ENCODE measurements around the gene SLC26A11. TPM values are rescaled to one million over a fixed set of nuclear protein-coding genes. Genes with fewer than 3 reads are reported as not detected.
A peak's percentile ranks its signal among the peaks of the same experiment; 100 is the strongest.

SLC26A11 gene
- total RNA-seq, 2 experiments from 2014 or later: 10.1 to 10.6 TPM

DNA sequence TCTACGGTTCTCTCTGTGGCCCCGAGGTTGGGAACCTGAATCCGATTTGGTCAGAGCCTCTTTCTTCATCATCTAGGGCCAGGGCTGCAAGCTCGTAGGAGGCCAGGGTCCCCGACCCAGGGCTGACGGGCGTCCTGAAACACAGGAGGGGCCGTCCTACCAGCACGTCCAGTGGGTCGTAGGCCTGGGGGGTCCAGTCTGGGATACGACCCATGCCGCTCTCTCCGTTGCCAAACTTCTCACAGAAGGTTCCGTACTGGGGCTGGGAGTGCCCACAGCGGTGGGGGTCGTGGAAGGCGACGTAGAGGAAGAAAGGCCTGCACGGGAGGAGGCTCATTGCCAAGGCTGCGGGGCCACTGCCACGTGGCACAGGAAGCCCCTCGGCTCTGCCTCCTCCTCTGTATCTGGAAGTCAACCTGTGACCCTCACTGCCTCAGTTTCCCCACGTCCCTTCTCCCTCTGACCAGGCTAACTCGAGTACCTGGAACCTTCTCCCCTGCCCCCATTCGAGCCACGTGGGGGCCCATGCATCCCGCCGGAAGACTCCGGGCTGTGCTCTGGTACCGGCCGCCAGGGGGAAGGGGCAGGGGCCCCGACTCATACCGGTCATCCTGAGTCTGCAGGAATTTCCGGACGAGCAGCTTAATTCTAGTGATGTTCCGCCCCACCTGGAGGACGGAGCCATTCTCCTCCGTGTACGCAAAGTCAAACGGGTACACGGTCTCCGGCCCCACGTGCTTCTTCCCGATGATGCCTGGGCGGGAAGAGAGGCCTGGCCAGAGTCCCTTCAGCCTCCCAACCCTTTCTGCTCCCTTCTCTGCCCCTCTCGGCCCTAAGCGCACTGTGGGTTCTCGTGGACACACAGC lies 6.0 kb upstream of the SLC26A11 start:
- CTCF ChIA-PET: no interaction called here
- Mint-ChIP-seq H3K9me3 (no peaks in the 10 kb centered on the region), H3K36me3 (peaks cover 28% of the 10 kb centered on the region)

DNA sequence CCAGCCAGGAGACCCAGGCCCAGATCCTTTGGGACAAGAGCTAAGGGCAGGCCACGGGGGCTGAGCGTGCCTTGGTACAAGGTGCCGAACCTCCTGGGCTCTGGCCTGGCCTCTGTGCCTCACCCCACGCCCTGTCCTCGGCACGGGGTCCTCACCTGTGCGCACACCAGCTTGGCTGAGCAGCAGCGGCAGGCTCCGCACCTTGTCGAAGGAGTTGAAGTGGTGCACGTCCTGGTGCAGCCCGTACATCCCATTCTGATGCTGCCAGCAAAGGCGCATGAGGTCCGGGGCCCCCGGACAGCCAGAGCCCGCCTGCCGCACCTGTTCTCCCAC lies 5.4 kb upstream of the SLC26A11 start:
- Mint-ChIP-seq H3K27me3 (no peaks in the 10 kb centered on the region), H3K4me1 (ENCODE audit: low read depth) (peaks cover 26% of the 10 kb centered on the region), H3K9me3 (no peaks in the 10 kb centered on the region), H3K27ac (no peak overlapping the region), H3K4me3 (no peak overlapping the region), H3K36me3 (peaks cover 28% of the 10 kb centered on the region)
- CTCF ChIA-PET: no interaction called here
- DNase-seq: no peak
- intact Hi-C loops (cut with micrococcal nuclease): no loop called here
- POLR2A ChIA-PET: no interaction called here

More for the DNA sequence above, 6.0 kb upstream of the SLC26A11 start:
- intact Hi-C loops (cut with micrococcal nuclease): no loop called here
- Mint-ChIP-seq H3K4me1 (ENCODE audit: low read depth) (peaks cover 24% of the 10 kb centered on the region), H3K4me3 (no peak overlapping the region), H3K27ac (no peak overlapping the region), H3K27me3 (no peaks in the 10 kb centered on the region)
- no peak for DNase-seq
- POLR2A ChIA-PET: no interaction called here

DNA sequence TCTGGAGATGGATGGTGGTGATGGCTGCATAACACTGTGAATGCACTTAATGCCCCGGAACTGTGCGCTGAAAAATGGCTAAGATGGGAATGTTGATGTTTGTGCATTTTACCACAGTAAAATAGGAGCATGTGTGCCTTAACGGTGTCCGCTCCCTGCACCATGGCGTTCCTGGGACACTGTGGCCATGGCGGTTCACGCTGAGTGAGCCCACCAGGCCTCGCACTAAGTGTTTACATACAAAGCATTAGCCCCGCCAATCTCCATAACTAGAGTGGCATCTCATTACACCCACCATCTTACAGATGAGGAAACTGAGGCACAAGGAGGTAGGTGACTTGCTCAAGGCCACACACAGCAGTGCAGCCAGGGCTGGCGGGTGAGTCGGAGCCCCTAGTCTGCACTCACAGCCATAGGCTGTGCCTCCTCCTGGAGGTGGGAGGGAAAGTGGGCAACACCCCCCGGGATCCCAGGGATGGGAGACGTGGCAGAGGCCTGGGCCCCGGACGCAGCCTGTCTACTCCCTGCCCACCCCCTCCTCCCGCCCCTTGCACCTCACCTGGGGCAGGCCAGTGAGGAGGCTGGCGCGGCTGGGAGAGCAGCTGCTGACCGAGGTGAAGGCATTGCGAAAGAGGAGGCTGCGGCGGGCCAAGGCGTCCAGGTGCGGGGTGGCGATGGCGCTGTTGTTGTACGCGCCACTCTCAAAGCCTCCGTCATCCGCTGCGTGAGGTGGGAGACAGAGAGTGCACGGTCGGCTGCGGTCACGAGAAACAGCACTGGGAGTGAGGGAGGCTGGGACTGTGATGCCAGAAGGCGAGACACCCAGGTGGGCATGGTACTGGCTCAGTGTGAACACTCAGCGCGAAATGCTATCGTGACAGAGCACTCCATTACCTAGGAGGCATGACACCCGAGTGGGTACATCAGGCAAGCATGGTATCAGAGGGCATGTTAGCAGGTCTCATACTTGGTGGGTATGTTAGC lies 3.5 kb upstream of the SLC26A11 start:
- POLR2A ChIA-PET: interaction anchor here (0.6 kb wide), 1 partner anchor 18 kb away, joined by 3 read pairs; no protein-coding TSS in a partner anchor
- no peaks in the 10 kb centered on the region for H3K27me3 Mint-ChIP-seq
- CTCF ChIA-PET: no interaction called here
- intact Hi-C loops (cut with micrococcal nuclease): no loop called here
- DNase-seq: no peak
- no peak overlapping the region for H3K4me3 Mint-ChIP-seq
- no peak overlapping the region for H3K27ac Mint-ChIP-seq
- H3K36me3 Mint-ChIP-seq: peaks cover 21% of the 10 kb centered on the region
- H3K4me1 Mint-ChIP-seq (ENCODE audit: low read depth): peaks cover 33% of the 10 kb centered on the region
- no peaks in the 10 kb centered on the region for H3K9me3 Mint-ChIP-seq

DNA sequence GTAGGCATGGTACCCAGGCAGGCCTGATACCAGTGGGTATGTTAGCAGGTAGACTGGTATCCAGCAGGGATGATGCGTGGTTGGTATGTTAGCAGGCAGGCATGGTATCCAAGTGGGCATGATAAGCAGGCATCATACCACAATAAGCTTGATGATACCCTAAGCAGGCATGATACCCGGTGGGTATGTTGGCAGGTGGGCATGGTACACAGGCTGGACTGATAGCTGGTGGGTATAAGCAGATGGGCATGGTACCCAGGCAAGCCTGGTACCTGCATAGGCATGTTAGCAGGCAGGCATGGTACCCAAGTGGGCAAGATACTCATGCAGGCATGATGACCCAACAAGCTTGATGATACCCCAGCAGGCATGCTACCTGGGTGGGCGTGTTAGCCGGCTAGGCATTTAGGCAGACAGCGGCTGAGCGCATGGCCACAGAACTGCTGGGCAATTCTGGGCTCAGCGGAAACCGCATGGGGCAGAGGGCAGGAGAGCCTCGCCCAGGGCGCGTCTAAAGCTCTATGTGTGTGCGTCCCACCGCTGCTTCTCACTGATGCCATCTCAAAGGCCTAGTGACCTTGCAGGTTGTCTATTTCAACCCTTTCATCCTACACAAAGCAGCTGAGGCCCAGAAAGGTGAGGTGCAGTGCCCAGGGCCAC lies 2.4 kb upstream of the SLC26A11 start:
- Mint-ChIP-seq H3K27me3 (no peaks in the 10 kb centered on the region), H3K4me1 (ENCODE audit: low read depth) (peaks cover 33% of the 10 kb centered on the region), H3K36me3 (peaks cover 18% of the 10 kb centered on the region), H3K27ac (peak overlapping the region; percentile 20), H3K9me3 (no peaks in the 10 kb centered on the region), H3K4me3 (no peak overlapping the region)
- intact Hi-C loops (cut with micrococcal nuclease): loop anchor here (2.0 kb wide), 1 partner anchor 45 kb away; no protein-coding TSS in a partner anchor
- POLR2A ChIA-PET: interaction anchor here (0.6 kb wide), 1 partner anchor 17 kb away, joined by 3 read pairs; no protein-coding TSS in a partner anchor
- CTCF ChIA-PET: interaction anchor here (0.8 to 2.2 kb wide), 4 partner anchors 14 to 116 kb away, joined by 3 to 7 read pairs (median 4); partner anchors contain the start of gene GAA
- no peak for DNase-seq

DNA sequence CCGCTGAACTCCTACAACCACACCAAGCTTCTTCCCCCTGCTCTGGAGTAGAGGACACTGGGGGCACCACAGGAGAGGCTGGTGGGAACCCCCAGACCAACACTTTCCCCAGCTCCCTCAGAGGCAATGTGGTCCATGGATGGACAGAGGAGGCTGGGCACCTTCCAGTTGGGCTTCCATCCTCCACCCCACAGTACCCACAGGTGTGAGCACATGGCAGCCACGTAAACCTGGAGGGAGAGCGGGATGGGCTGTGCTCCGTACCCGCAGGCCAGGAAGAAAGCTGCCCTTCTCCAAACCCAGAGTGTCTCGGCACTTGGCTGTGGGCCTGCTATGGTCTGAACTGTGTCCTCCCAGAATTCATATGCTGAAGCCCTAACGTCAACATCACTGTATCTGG lies 1.8 kb upstream of the SLC26A11 start:
- no peaks in the 10 kb centered on the region for H3K27me3 Mint-ChIP-seq
- ChIA-PET CTCF (interaction anchor here (0.8 to 2.2 kb wide), 3 partner anchors 34 to 117 kb away, joined by 3 to 7 read pairs (median 5); partner anchors contain the start of gene GAA), POLR2A (no interaction called here)
- peak overlapping the region; percentile 89 for H3K4me3 Mint-ChIP-seq
- H3K27ac Mint-ChIP-seq: peak overlapping the region; percentile 91
- H3K9me3 Mint-ChIP-seq: no peaks in the 10 kb centered on the region
- DNase-seq: no peak
- H3K36me3 Mint-ChIP-seq: peaks cover 18% of the 10 kb centered on the region
- intact Hi-C loops (cut with micrococcal nuclease): loop anchor here (2.0 kb wide), 1 partner anchor 44 kb away; no protein-coding TSS in a partner anchor
- H3K4me1 Mint-ChIP-seq (ENCODE audit: low read depth): peaks cover 35% of the 10 kb centered on the region

DNA sequence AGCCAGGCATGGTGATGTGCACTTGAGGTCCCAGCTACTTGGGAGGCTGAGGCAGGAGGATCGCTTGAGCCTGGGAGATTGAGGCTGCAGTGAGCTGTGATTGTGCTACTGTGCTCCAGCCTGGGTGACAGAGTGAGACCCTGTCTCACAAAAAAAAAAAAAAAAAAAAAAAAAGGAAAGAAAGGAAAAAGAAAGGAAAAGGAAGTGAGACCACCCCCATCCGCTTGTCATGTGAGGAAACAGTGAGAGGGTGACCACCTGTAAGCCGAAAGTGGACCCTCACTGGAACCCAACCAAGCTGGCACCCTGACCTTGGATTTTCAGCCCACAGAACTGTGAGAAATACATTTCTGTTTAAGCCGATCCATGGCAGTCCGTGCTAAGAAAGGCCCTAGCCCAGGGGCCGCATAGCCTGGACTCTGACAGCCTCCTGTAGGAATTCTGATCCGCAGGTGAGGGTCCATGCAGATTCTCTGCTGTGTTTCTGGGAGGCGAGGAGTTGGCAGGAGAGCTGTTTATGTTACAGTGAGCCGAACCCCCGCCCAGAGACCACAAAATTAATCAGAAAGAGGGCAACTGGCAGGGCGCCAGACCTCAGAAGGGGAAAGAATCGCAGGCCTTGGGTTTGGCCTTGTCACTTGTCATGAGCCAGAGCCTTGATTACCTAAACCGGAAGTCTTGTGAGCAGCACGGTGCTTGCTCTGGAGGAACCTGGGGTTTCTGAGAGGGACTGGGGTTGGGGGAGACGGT lies 1.0 kb upstream of the SLC26A11 start:
- peak; percentile 98 for DNase-seq
- ChIA-PET POLR2A (interaction anchor here (0.7 to 2.0 kb wide), 8 partner anchors 10 to 77 kb away, joined by 3 to 11 read pairs (median 4); partner anchors contain the start of gene RNF213), CTCF (interaction anchor here (0.9 to 2.2 kb wide), 3 partner anchors 35 to 118 kb away, joined by 3 to 7 read pairs (median 4); partner anchors contain the start of gene GAA)
- H3K36me3 Mint-ChIP-seq: peaks cover 16% of the 10 kb centered on the region
- no peaks in the 10 kb centered on the region for H3K27me3 Mint-ChIP-seq
- H3K9me3 Mint-ChIP-seq: no peaks in the 10 kb centered on the region
- intact Hi-C loops (cut with micrococcal nuclease): loop anchor here (1.0 to 2.0 kb wide), 5 partner anchors 35 to 222 kb away; partner anchors contain the start of gene EIF4A3
- H3K4me1 Mint-ChIP-seq (ENCODE audit: low read depth): peaks cover 38% of the 10 kb centered on the region
- peak overlapping the region; percentile 91 for H3K27ac Mint-ChIP-seq
- peak overlapping the region; percentile 89 for H3K4me3 Mint-ChIP-seq

DNA sequence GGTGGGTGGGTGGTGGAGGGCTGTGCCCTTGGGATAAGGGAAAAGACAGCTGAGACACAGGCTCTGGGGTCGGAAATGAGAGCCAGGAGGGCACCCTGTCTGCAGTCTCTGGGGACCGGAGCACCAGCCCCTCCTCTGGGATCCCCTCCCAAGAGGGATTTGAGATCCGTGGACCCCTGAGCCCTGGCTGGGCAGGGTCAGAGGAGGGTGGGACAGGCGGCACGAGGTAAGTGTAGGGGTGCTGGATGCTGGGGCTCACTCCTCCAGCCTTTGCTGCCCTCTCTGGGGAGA lies 519 bp upstream of the SLC26A11 start:
- no peaks in the 10 kb centered on the region for H3K9me3 Mint-ChIP-seq
- H3K4me3 Mint-ChIP-seq: peak overlapping the region; percentile 89
- peaks cover 38% of the 10 kb centered on the region for H3K4me1 Mint-ChIP-seq (ENCODE audit: low read depth)
- no peak for DNase-seq
- intact Hi-C loops (cut with micrococcal nuclease): loop anchor here (1.0 to 2.0 kb wide), 5 partner anchors 35 to 222 kb away; partner anchors contain the start of gene EIF4A3
- H3K36me3 Mint-ChIP-seq: peaks cover 16% of the 10 kb centered on the region
- peak overlapping the region; percentile 91 for H3K27ac Mint-ChIP-seq
- ChIA-PET POLR2A (interaction anchor here (0.7 to 2.0 kb wide), 10 partner anchors 9 to 77 kb away, joined by 3 to 11 read pairs (median 3); partner anchors contain the start of gene RNF213), CTCF (interaction anchor here (0.9 to 2.2 kb wide), 3 partner anchors 34 to 118 kb away, joined by 3 to 7 read pairs (median 4); partner anchors contain the start of gene GAA)
- no peaks in the 10 kb centered on the region for H3K27me3 Mint-ChIP-seq

DNA sequence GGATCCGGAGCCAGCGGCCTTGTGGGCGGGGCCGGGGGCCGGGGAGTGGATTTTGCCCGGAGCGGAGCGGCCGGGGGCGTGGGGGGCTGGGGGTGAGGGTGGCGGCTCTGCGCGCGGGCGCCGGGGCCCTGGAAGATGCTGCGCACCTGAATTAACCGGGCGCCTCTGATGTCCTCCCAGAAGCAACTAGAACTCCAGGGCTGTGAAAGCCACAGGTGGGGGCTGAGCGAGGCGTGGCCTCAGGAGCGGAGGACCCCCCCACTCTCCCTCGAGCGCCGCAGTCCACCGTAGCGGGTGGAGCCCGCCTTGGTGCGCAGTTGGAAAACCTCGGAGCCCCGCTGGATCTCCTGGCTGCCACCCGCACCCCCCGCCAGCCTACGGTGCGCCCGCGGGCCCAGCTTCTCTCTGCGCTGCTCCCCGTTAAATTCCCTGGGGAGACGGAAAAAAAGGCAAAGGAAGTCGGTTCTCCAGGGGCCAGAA lies 549 bp downstream of the SLC26A11 start:
- CTCF ChIA-PET: interaction anchor here (1.7 kb wide), 1 partner anchor 33 kb away, joined by 4 read pairs; no protein-coding TSS in a partner anchor
- intact Hi-C loops (cut with micrococcal nuclease): no loop called here
- POLR2A ChIA-PET: interaction anchor here (1.0 to 2.0 kb wide), 5 partner anchors 17 to 60 kb away, joined by 3 to 11 read pairs (median 6); partner anchors contain the start of gene RNF213
- H3K27me3 Mint-ChIP-seq: no peaks in the 10 kb centered on the region
- peak overlapping the region; percentile 77 for H3K27ac Mint-ChIP-seq
- peak overlapping the region; percentile 74 for H3K4me3 Mint-ChIP-seq
- peak; percentile 19 for DNase-seq
- H3K4me1 Mint-ChIP-seq (ENCODE audit: low read depth): peaks cover 38% of the 10 kb centered on the region
- H3K9me3 Mint-ChIP-seq: no peaks in the 10 kb centered on the region
- H3K36me3 Mint-ChIP-seq: peaks cover 14% of the 10 kb centered on the region

DNA sequence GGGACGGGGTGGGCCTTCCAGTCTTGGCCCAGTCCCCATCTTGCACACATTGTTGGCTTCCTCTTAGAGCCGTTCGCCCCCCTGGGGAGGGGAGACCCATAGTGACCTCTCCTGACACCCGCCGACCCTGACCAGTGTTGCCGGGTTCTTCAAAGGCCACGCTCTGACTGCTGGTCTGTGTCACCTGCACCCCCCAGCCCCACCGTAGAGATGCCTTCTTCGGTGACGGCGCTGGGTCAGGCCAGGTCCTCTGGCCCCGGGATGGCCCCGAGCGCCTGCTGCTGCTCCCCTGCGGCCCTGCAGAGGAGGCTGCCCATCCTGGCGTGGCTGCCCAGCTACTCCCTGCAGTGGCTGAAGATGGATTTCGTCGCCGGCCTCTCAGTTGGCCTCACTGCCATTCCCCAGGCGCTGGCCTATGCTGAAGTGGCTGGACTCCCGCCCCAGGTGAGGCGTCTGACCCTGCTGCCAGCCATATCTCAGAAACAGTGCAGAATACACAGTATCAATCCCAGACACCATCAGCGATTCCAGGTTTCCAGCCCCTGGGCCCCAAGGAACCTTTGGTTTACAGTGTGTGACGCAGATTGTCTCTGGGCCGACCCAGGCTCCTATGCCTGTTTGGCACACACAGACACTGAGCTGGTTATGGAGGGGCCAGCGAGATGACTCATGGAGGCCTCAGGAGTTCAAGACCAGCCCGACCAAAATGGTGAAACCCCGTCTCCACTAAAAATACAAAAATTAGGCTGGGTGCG lies 1.3 kb downstream of the SLC26A11 start:
- Mint-ChIP-seq H3K4me3 (peak overlapping the region; percentile 74), H3K27ac (peak overlapping the region; percentile 77), H3K9me3 (no peaks in the 10 kb centered on the region), H3K4me1 (ENCODE audit: low read depth) (peaks cover 33% of the 10 kb centered on the region), H3K36me3 (peaks cover 9% of the 10 kb centered on the region), H3K27me3 (no peaks in the 10 kb centered on the region)
- intact Hi-C loops (cut with micrococcal nuclease): no loop called here
- no peak for DNase-seq
- ChIA-PET CTCF (no interaction called here), POLR2A (no interaction called here)

DNA sequence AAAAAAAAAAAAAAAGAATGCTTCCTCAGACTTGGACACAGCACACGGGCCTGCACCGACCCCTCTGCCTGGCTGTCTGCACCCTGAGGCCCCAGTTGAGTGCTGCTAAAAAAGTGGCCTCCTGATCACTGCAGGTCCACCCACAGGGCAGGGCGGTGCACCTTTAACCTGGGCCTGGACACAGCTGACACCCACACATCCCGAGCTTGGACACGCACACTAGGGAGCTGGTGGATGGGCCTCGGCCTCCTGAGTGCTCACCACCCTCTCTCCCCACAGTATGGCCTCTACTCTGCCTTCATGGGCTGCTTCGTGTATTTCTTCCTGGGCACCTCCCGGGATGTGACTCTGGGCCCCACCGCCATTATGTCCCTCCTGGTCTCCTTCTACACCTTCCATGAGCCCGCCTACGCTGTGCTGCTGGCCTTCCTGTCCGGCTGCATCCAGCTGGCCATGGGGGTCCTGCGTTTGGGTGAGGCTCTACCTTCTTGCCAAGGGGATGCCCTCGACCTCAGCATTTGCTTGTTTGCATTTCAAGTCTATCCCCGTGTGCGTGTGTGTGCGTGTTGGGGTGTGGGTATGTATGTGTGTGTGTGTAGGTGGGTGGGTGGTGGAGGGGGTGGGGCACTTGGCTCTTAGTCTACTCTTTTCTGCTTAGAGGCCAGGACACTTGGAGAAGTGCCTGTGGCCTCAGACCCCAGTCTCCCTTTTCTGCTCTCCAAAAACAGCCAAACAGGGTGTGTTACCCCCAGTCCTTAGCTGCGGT lies 2.3 kb downstream of the SLC26A11 start:
- H3K9me3 Mint-ChIP-seq: no peaks in the 10 kb centered on the region
- no peaks in the 10 kb centered on the region for H3K27me3 Mint-ChIP-seq
- H3K27ac Mint-ChIP-seq: no peak overlapping the region
- ChIA-PET CTCF (interaction anchor here (0.7 kb wide), 1 partner anchor 121 kb away, joined by 3 read pairs; the partner anchor contains the start of gene GAA), POLR2A (no interaction called here)
- intact Hi-C loops (cut with micrococcal nuclease): no loop called here
- no peak for DNase-seq
- H3K36me3 Mint-ChIP-seq: peaks cover 2% of the 10 kb centered on the region
- H3K4me3 Mint-ChIP-seq: no peak overlapping the region
- peaks cover 30% of the 10 kb centered on the region for H3K4me1 Mint-ChIP-seq (ENCODE audit: low read depth)
